NOMO-1 treated with DMSO at 0.1 percent for 48 hours (cell line): ENCODE data around the gene PSME3IP1.

Source experiments
- DNase-seq: peaks from one replicate; lab custom pipeline; 2025; ENCODE audit not compliant: unreplicated experiment; lab: John Stamatoyannopoulos, UW

Gene PSME3IP1

GRCh38 chr16:57169327-57169726 is 16.5 kb downstream of the PSME3IP1 start:
- DNase-seq: no peak

GRCh38 chr16:57167953-57168352 is 17.9 kb downstream of the PSME3IP1 start:
- peak; percentile 70 for DNase-seq

- DNase-seq: no peak
Observed at GRCh38 chr16:57167538-57167937, 18.3 kb downstream of the PSME3IP1 start.

GRCh38 chr16:57166951-57167350 is 18.9 kb downstream of the PSME3IP1 start:
- DNase-seq: peak; percentile 54

- no peak for DNase-seq
Observed at GRCh38 chr16:57166451-57166850, 19.4 kb downstream of the PSME3IP1 start.

GRCh38 chr16:57165938-57166337 is 19.9 kb downstream of the PSME3IP1 start:
- DNase-seq: no peak

- no peak for DNase-seq
Observed at GRCh38 chr16:57165483-57165882, 20.4 kb downstream of the PSME3IP1 start.

- DNase-seq: no peak
Observed at GRCh38 chr16:57163842-57164241, 22.0 kb downstream of the PSME3IP1 start.

- DNase-seq: no peak
Observed at GRCh38 chr16:57159447-57159846, 26.4 kb downstream of the PSME3IP1 start.

- DNase-seq: no peak
Observed at GRCh38 chr16:57157533-57157932, 28.3 kb downstream of the PSME3IP1 start.

- DNase-seq: no peak
Observed at GRCh38 chr16:57156351-57156703, 29.5 kb downstream of the PSME3IP1 start.

GRCh38 chr16:57155702-57156350 is 30.0 kb downstream of the PSME3IP1 start:
- no peak for DNase-seq

- DNase-seq: no peak
Observed at GRCh38 chr16:57153841-57154240, 32.0 kb downstream of the PSME3IP1 start.

GRCh38 chr16:57152096-57153093 is 33.4 kb downstream of the PSME3IP1 start:
- no peak for DNase-seq

GRCh38 chr16:57151369-57151768 is 34.5 kb downstream of the PSME3IP1 start:
- DNase-seq: no peak

- DNase-seq: no peak
Observed at GRCh38 chr16:57150682-57151330, 35.0 kb downstream of the PSME3IP1 start.

- DNase-seq: no peak
Observed at GRCh38 chr16:57149391-57149790, 36.4 kb downstream of the PSME3IP1 start.

- no peak for DNase-seq
Observed at GRCh38 chr16:57148481-57148880, 37.4 kb downstream of the PSME3IP1 start.

- no peak for DNase-seq
Observed at GRCh38 chr16:57147381-57148221, 38.2 kb downstream of the PSME3IP1 start.

- DNase-seq: no peak
Observed at GRCh38 chr16:57146735-57147134, 39.1 kb downstream of the PSME3IP1 start.
